CD4-positive, CD25-positive, alpha-beta regulatory T cell (primary cell): ENCODE measurements around the gene SPRN. TPM values are rescaled to one million over a fixed set of nuclear protein-coding genes. Genes with fewer than 3 reads are reported as not detected.
"Not testable (repeated sequence)": the region's sequence is repeated elsewhere in the genome, so short reads cannot be mapped to it uniquely, and the experiment has no call there.

Experiments
- ATAC-seq, 2 donors: fragments of 150-1000 bp; cut with Tn5 transposase; one replicate each; pipeline ENCODE4 v1.10.0; 2021; ENCODE audit warnings: low read depth in 2 of 2, moderate number of reproducible peaks in 2 of 2, moderate library complexity in 1 of 2
- DNase-seq, 3 donors: peaks; one replicate each; pipeline versions ENCODE4 v3.0.0 to v3.0.0-alpha.2; 2012 to 2022; ENCODE audit warnings: mixed read lengths in 1 of 3
- H3K27ac ChIP-seq: one replicate; pipeline ENCODE4 v1.7.0; 2013; ENCODE audit warnings: mild to moderate bottlenecking, low read length; ENCODE audit not compliant: insufficient read depth, poor library complexity, severe bottlenecking
- H3K27me3 ChIP-seq: one replicate; pipeline ENCODE4 v1.7.0; 2013; ENCODE audit warnings: low read length; ENCODE audit not compliant: control insufficient read depth, insufficient read depth
- H3K36me3 ChIP-seq: one replicate; pipeline ENCODE4 v1.7.0; 2013; ENCODE audit warnings: mild to moderate bottlenecking, low read length, moderate library complexity; ENCODE audit not compliant: control insufficient read depth, insufficient read depth
- H3K4me1 ChIP-seq: 2 replicates; pipeline ENCODE4 v1.7.0; 2013; ENCODE audit warnings: mild to moderate bottlenecking, low read length; ENCODE audit not compliant: insufficient read depth, control insufficient read depth, poor library complexity, severe bottlenecking
- H3K4me3 ChIP-seq: one replicate; pipeline ENCODE4 v1.7.0; 2013; ENCODE audit warnings: low read depth, mild to moderate bottlenecking, low read length, moderate library complexity
- H3K9me3 ChIP-seq, 2 experiments: 1 replicate in 1 of 2; 2 replicates in 1 of 2; pipeline ENCODE4 v1.7.0; 2013; ENCODE audit warnings: low read length in 2 of 2, mild to moderate bottlenecking in 1 of 2, moderate library complexity in 1 of 2; ENCODE audit not compliant: control insufficient read depth in 2 of 2
- H3K27ac Mint-ChIP-seq, 3 donors: one replicate each; pipeline ENCODE4 v1.8.0; 2020 to 2022; ENCODE audit warnings: mild to moderate bottlenecking in 3 of 3, mixed read lengths in 3 of 3, moderate library complexity in 2 of 3
- H3K27me3 Mint-ChIP-seq: one replicate; pipeline ENCODE4 v1.8.0; 2022; ENCODE audit warnings: mild to moderate bottlenecking, mixed read lengths
- H3K36me3 Mint-ChIP-seq: one replicate; pipeline ENCODE4 v1.8.0; 2020; ENCODE audit warnings: mixed read lengths
- H3K4me1 Mint-ChIP-seq, 4 donors: one replicate each; pipeline ENCODE4 v1.8.0; 2020 to 2022; ENCODE audit warnings: mixed read lengths in 4 of 4, mild to moderate bottlenecking in 1 of 4
- H3K4me3 Mint-ChIP-seq, 4 donors: one replicate each; pipeline ENCODE4 v1.8.0; 2020 to 2022; ENCODE audit warnings: mild to moderate bottlenecking in 4 of 4, mixed read lengths in 4 of 4, moderate library complexity in 3 of 4
- H3K9me3 Mint-ChIP-seq, 7 donors: one replicate each; pipeline ENCODE4 v1.8.0; 2020 to 2022; ENCODE audit warnings: mixed read lengths in 7 of 7, mild to moderate bottlenecking in 3 of 7, moderate library complexity in 2 of 7
- polyA plus RNA-seq, 4 donors: library from polyadenylated mRNA; unstranded; fragments of 300-500 nt; fragmentation: Illumina TruSeq; gene quantifications; one replicate each; pipeline ENCODE4 v1.2.3, GENCODE V29; 2021
- total RNA-seq: library from RNA; stranded (reverse); gene quantifications from one replicate; pipeline ENCODE4 v1.2.3, GENCODE V29; 2022

Gene SPRN
- total and polyA plus RNA-seq, 5 donors from 2014 or later, result 0.10 to 0.77 (median 0.25) TPM; not detected in 1

DNA sequence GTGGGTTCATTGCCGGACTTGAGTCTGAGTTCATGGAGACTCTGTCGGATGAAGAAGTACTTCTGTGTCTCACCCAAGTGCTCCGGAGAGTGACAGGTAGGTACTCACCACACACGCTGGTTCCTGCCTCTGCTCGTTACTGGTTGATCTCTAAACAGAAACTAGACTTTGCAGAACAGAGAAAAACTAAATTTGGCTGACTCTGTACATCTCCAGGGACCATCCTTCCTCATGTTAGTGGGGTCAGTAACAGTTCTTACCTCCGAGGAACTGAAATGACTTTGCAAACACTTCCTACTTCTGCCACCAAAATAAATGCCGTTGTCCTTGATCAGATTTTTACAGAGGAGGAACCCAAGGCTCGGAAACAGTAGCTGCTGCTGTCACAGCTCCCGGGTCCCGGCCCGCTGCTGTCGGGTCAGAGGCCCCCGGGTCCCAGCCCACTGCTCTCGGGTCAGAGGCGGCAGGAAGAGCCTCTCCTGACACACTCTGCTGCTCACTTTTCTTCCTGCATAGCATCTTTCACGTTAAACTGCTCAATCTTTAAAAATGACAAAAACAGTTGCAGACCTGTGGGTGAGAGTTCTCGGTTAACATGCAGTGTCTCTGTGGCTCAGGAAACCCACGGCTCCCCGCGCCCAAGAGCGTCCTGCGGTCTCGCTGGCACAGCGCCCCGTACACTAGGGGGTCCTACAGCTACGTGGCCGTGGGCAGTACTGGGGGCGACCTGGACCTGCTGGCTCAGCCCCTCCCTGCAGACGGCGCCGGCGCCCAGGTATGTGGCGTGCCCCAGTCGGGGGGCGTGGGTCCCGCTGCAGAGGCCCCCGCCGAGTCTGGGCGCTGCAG lies 35.2 kb downstream of the SPRN start:
- Histone ChIP-seq H3K9me3 (no peaks in the 10 kb centered on the region), H3K4me1 (peaks cover 48% of the 10 kb centered on the region), H3K27me3 (no peaks in the 10 kb centered on the region), H3K4me3 (peak overlapping the region; percentile 85), H3K36me3 (no peaks in the 10 kb centered on the region), H3K27ac (peak overlapping the region; percentile 82)
- Mint-ChIP-seq H3K27me3 (no peaks in the 10 kb centered on the region), H3K36me3 (peaks cover 4% of the 10 kb centered on the region), H3K27ac (peak overlapping the region; percentile 92 to 98 (median 95)), H3K4me1 (peaks cover 15 to 48% (median 19%) of the 10 kb centered on the region in 4 donors), H3K9me3 (no peaks in the 10 kb centered on the region), H3K4me3 (peak overlapping the region; percentile 90 to 94 (median 92))
- peak in 2 of 3 donors; percentile 51 to 87 for DNase-seq
- peak; percentile 57 to 64 for ATAC-seq

DNA sequence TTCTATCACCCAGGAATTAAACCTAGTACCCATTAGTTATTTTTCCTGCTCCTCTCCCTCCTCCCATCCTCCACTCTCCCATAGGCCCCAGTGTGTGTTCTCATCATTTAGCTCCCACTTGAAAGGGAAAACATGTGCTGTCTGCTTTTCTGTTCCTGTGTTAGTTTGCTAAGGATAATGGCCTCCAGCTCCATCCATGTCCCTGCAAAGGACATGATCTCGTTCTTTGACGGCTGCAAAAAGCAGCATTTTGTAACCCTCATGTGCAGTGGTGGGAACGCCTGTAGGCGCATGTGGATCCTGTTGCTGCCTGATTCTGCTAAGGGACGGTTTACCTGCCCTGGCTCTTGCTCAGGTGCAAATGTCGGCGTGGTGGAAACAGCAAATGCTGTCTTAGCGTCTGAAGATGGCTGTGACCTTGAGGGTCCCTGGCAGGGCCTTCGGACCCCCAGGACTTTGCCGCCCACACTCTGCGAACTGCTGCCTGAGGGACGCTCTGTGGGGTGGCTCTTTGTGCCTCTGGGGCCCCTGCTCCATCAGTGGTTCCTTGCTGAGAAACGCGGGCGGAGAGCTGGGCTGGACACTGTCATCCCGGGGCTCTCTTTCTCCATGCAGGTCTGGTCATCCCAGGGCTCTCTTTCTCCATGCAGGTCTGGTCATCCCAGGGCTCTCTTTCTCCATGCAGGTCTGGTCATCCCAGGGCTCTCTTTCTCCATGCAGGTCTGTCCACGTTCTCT lies 36.0 kb downstream of the SPRN start:
- ATAC-seq (no peak), DNase-seq (no peak)
- Mint-ChIP-seq H3K27me3 (no peaks in the 10 kb centered on the region), H3K27ac (peak overlapping the region; percentile 92 to 98 (median 95)), H3K9me3 (no peaks in the 10 kb centered on the region), H3K36me3 (peaks cover 5% of the 10 kb centered on the region), H3K4me3 (peak overlapping the region; percentile 90 to 94 (median 92)), H3K4me1 (peaks cover 13 to 45% (median 19%) of the 10 kb centered on the region in 4 donors)
- peak overlapping the region; percentile 82 for H3K27ac ChIP-seq
- no peaks in the 10 kb centered on the region for H3K27me3 ChIP-seq
- H3K4me3 ChIP-seq, result peak overlapping the region; percentile 85
- H3K9me3 ChIP-seq, result no peaks in the 10 kb centered on the region
- no peaks in the 10 kb centered on the region for H3K36me3 ChIP-seq
- peaks cover 44% of the 10 kb centered on the region for H3K4me1 ChIP-seq

DNA sequence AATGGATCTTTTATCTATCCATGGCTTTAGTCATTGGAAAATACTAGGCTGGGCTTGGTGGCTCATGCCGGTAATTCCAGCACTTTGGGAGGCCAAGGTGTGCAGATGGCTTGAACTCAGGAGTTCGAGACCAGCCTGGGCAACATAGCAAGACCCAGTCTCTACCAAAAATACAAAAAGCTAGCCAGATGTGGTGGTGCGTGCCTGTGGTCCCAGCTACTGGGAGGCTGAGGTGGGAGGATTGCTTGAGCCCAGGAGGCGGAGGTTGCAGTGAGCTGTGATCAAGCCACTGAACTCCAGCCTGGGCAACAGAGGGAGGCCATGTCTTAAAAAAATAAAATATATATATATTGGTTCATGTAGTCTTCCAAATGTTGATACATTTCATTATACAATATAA lies 37.5 kb downstream of the SPRN start:
- not testable (repeated sequence) for H3K4me3 Mint-ChIP-seq, H3K9me3 ChIP-seq, ATAC-seq, H3K27ac Mint-ChIP-seq, H3K36me3 Mint-ChIP-seq, H3K4me3 ChIP-seq, H3K27me3 ChIP-seq, DNase-seq, H3K36me3 ChIP-seq, H3K27me3 Mint-ChIP-seq, H3K9me3 Mint-ChIP-seq, H3K27ac ChIP-seq
- peaks cover 13 to 40% (median 21%) of the 10 kb centered on the region in 4 donors for H3K4me1 Mint-ChIP-seq
- H3K4me1 ChIP-seq, result peaks cover 34% of the 10 kb centered on the region

DNA sequence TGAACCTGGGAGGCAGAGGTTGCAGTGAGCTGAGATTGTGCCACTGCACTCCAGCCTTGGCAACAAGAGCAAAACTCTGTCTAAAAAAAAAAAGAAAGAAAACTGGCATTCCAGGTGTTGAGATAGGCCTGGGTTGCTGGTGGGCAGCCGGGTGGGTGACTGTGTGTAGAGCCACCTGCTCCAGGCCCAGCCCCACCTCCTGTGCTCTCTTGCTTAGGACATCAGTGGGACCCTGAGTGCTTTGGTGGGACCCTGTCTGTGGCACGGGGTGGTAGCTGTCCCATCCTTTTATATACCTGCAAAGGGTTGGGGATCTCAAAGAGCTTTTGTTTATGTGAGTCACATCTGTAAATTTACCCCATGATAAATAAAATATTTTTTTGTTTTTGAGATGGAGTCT lies 39.2 kb downstream of the SPRN start:
- Histone ChIP-seq H3K27ac (no peak overlapping the region), H3K4me1 (peaks cover 17% of the 10 kb centered on the region), H3K36me3 (no peaks in the 10 kb centered on the region), H3K27me3 (no peaks in the 10 kb centered on the region), H3K9me3 (no peaks in the 10 kb centered on the region), H3K4me3 (no peak overlapping the region)
- Mint-ChIP-seq H3K27ac (no peak overlapping the region), H3K9me3 (peaks cover 0 to 2% (median 0%) of the 10 kb centered on the region in 7 donors), H3K27me3 (peaks cover 6% of the 10 kb centered on the region), H3K36me3 (peaks cover 5% of the 10 kb centered on the region), H3K4me3 (peak overlapping the region in 1 of 4 donors; percentile 69), H3K4me1 (peaks cover 11 to 37% (median 19%) of the 10 kb centered on the region in 4 donors)
- ATAC-seq (no peak), DNase-seq (no peak)

DNA sequence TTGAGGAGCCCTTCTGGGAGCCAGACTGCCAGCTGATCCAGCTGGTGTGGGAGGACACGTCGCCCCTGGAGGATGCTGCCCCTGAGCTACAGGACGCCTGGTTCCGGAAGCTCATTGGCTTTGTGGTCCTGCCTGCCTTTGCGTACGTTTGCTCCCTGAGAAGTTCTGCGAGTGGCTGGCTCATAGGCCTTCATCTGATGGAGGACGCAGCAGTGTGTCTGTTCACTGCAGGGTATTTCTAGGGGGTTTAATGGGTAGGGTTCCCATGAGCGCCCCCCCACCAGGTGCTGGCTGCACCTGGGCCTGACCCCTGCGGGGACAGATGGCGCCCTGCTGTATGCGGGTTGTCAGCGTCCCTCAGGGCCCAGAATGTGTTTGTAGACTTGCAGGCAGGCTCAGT lies 40.4 kb downstream of the SPRN start:
- Mint-ChIP-seq H3K27me3 (peaks cover 6% of the 10 kb centered on the region), H3K27ac (no peak overlapping the region)
- no peaks in the 10 kb centered on the region for H3K36me3 ChIP-seq

DNA sequence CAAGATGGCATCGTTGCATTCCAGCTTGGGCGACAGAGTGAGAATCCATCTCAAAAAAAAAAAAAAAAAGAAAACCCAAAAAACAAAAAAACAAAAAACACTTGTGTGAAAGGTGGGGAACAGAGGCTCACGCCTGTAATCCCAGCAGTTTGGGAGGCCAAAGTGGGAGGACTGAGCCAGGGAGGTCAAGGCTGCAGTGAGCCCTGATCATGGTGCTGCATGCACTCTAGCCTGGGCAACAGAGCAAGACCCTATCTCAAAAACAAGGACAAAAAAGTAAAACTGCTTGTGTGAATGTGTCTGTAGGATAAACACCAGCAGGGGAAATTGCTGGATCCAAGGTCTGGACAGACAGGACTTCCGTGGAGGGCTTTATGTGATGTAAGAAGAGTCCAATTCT lies 40.9 kb downstream of the SPRN start:
- H3K27me3 ChIP-seq, result no peaks in the 10 kb centered on the region
- no peaks in the 10 kb centered on the region for H3K9me3 ChIP-seq
- H3K36me3 ChIP-seq, result no peaks in the 10 kb centered on the region
- peaks cover 6% of the 10 kb centered on the region for H3K27me3 Mint-ChIP-seq
- H3K36me3 Mint-ChIP-seq, result peaks cover 5% of the 10 kb centered on the region
- DNase-seq (no peak), ATAC-seq (no peak)
- no peak overlapping the region for H3K4me3 ChIP-seq
- no peak overlapping the region for H3K27ac Mint-ChIP-seq
- H3K4me1 ChIP-seq, result peaks cover 10% of the 10 kb centered on the region
- peaks cover 0 to 2% (median 0%) of the 10 kb centered on the region in 7 donors for H3K9me3 Mint-ChIP-seq
- H3K4me3 Mint-ChIP-seq, result peak overlapping the region in 1 of 4 donors; percentile 51
- peaks cover 5 to 23% (median 11%) of the 10 kb centered on the region in 4 donors for H3K4me1 Mint-ChIP-seq
- no peak overlapping the region for H3K27ac ChIP-seq

More for the DNA sequence above, 40.4 kb downstream of the SPRN start:
- Histone ChIP-seq H3K4me3 (no peak overlapping the region), H3K27me3 (no peaks in the 10 kb centered on the region), H3K9me3 (no peaks in the 10 kb centered on the region), H3K4me1 (peaks cover 15% of the 10 kb centered on the region), H3K27ac (no peak overlapping the region)
- ATAC-seq (no peak), DNase-seq (no peak)
- H3K36me3 Mint-ChIP-seq, result peaks cover 5% of the 10 kb centered on the region
- peak overlapping the region in 1 of 4 donors; percentile 25 for H3K4me3 Mint-ChIP-seq
- H3K4me1 Mint-ChIP-seq, result peaks cover 9 to 28% (median 13%) of the 10 kb centered on the region in 4 donors
- H3K9me3 Mint-ChIP-seq, result peaks cover 0 to 2% (median 0%) of the 10 kb centered on the region in 7 donors

DNA sequence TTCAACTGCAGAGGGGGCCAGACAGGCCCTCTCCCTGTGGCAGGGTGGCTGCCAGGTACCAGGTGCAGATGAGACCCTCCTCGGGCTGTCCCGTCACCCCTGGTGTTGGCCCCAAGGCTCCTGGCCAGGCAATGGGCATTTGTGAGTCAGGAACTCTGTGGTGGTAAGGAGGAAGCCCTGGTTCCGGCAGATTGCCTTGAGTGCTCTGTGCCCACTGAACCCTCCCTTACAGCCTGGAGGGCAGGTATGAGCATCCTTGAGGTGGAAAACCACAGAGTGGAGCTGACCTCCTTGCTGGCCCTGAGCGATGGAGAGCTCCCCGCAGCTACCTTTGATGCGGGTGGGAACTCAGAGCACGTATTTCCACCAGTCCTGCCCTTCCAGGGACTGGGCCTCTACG lies 43.4 kb downstream of the SPRN start:
- no peaks in the 10 kb centered on the region for H3K9me3 ChIP-seq
- Mint-ChIP-seq H3K27me3 (peaks cover 6% of the 10 kb centered on the region), H3K9me3 (peaks cover 0 to 2% (median 0%) of the 10 kb centered on the region in 7 donors), H3K27ac (peak overlapping the region in 1 of 3 donors; percentile 23), H3K4me1 (peaks cover under 1 to 15% (median 9%) of the 10 kb centered on the region in 4 donors), H3K4me3 (peak overlapping the region in 3 of 4 donors; percentile 72 to 89 (median 84)), H3K36me3 (peaks cover 5% of the 10 kb centered on the region)
- no peaks in the 10 kb centered on the region for H3K36me3 ChIP-seq
- no peaks in the 10 kb centered on the region for H3K27me3 ChIP-seq
- DNase-seq (no peak), ATAC-seq (no peak)
- H3K4me1 ChIP-seq, result peaks cover 14% of the 10 kb centered on the region
- no peak overlapping the region for H3K27ac ChIP-seq
- H3K4me3 ChIP-seq, result no peak overlapping the region
